ENCODE results near the gene CD38.

The CD38 gene

DNA sequence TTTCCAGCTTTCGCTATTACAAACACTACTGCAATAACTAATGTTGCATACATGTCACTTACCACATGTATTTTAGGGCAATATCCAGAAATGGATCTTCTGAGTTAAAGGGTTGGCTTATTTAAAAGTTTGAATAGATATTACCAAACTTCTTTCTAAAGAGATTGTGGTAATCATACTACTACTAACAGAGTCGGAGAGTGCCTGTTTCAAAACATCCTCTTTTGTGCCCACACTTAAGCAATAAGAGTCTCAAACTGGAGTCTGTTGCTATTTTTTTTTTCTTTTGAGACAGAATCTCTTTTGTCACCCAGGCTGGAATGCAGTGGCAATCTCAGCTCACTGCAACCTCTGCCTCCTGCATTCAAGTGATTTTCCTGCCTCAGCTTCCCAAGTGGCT is 124.6 kb downstream of the CD38 start:
- no peak for DNase-seq

All from DMS 273 treated with DMSO at 0.1 percent for 48 hours (cell line).